Measurements from ENCODE around the gene MMP27. TPM values are rescaled to one million over a fixed set of nuclear protein-coding genes. Genes with fewer than 3 reads are reported as not detected.

The MMP27 gene
- total RNA-seq, 1 experiment from 2014 or later, result not detected

DNA sequence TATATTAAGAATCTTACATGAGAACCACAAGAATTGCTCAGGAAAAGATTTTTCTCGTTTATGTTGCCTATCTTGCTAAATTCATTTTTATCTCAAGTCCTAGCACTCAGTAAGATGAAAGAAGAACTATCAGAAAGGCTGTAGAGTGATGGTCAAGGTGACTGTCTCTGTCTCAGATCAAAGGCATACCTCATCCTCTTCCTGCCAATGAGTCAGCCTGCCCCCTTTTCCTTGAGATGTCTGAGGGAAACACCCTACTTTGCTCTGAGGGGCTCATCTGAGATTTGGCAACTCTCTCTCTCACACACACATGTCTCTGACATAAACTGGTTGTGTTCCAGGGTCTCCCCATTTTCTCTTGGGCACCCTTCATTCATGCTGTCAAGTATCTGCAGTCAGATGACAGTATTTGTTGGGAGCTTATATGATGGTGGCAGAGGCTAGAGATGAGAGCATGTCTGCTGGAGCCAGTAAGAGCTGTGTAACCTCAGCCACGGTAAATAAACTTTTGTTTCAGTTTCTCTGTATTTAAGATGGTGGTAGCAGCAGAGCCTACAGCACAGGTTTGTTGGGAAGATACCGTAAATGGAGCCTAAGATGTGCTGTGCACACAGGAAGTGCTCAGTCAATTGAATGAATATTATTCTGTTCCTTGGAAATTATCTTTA is 1.6 kb downstream of the MMP27 start:
- DNase-seq (ENCODE audit: extremely low read depth, low read depth), result no peak

DNA sequence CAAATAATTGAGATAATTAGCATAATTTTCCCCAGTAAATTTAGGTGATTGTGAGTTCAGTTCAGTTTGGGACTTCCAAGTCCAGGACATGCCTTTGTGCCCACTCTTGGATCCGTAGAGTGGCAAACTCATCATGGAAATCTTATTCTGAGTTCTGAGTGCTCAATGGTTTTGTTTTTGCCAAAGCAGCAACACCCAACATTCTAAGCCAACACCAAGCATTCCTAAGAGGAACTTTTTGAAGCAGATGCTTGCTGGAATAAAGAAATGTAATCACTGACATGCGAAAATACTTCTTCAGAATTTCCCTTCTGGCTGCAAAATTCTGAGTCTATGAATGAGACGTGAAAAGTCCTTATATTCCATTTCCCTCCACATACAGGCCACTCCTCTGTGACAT is 10.4 kb downstream of the MMP27 start:
- DNase-seq (ENCODE audit: extremely low read depth, low read depth), result no peak

DNA sequence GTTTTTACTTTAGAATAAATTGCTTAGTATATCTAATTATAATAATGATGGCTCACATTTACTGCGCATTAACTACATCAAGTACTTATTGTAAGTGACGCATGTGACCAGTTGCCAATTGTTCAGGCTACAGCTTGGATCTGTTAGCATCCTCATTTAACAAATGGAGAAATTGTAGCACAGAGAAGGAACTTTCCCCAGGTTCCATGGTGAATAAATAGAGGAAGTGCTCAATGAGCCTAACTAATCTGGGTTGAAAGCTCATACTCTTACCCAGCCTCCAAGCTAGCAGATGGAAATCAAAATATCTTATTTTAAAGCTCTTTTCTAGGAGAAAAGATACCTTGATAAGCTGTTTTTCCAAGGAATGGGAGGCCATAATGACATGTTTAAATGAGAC is 19.8 kb downstream of the MMP27 start:
- DNase-seq (ENCODE audit: extremely low read depth, low read depth), result no peak

DNA sequence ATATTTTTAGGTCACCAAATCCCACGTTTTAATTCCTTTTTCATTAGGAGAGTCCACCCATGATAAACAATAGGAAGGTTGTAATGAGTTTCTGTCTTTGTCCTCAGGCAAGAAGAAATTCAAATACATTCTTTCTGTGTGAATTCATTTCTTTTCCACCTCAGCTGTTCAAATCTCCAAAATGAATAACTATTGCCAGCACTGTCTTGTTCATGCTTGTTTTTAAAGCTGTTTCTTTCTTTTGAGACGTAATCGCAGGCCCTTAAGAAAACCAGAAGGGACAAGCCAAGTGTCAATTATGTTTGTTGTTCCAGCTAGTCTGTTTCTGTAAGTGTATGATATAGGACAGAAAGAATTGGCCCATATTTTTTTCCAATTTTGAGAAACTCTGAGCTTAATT is 20.2 kb downstream of the MMP27 start:
- DNase-seq (ENCODE audit: extremely low read depth, low read depth), result no peak

DNA sequence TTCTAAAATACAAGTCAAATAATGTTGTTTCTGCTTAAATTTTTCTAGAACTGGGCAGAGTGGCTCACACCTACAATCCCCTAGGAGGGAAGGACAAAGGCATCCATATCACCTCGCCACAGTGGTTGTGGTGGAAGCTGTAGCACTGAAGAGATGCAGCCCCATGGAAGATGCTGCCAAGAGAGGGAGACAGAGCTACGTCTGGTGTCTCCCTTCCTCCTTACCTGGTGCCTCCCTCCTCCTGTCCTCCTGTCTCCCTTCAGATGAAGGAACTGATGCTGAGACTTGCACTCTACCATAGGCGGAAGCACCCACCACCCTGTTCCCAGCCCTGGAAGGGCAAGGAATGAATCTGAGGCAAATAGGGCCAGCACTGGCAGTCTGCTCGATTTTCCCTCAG is 22.3 kb downstream of the MMP27 start:
- no peak for DNase-seq (ENCODE audit: extremely low read depth, low read depth)

DNA sequence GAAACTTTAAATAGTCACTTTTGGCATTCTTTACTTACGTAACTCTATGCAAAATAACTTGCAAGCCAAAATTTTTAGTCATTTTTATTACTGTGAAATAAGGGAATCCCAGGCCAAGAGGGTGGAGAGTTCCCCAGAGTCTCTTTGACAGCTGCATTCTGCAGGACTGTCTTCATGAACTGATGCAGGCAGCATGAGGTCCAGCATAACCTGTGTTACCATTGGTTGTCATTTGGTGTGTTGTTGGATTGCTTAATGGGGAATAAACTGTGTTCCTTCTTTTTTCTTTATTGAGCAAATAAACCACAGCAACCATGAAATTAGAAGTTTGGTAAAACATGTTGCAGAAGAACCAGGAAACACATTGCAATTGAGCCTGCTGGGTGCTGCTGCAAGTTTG is 24.6 kb downstream of the MMP27 start:
- no peak for DNase-seq (ENCODE audit: extremely low read depth, low read depth)

DNA sequence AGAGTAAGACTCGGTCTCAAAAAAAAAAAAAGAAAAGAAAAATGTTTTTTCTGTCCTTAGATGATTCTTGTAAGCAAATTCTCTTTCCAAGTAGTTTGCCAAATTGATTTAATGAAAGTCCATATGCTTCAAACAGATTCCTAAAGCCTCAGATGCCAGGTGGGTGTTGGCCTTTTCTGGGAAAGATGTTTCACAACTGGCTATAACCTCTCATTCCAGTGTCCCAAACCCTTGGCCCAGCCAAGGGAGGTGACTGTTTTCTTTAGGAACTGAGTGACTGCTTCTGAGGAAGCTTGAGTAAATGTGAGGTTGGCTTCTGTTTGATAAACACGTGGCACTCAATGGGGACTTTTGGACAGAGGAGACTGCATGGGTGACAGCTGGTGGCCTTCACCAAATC is 27.5 kb downstream of the MMP27 start:
- DNase-seq (ENCODE audit: extremely low read depth, low read depth), result no peak

DNA sequence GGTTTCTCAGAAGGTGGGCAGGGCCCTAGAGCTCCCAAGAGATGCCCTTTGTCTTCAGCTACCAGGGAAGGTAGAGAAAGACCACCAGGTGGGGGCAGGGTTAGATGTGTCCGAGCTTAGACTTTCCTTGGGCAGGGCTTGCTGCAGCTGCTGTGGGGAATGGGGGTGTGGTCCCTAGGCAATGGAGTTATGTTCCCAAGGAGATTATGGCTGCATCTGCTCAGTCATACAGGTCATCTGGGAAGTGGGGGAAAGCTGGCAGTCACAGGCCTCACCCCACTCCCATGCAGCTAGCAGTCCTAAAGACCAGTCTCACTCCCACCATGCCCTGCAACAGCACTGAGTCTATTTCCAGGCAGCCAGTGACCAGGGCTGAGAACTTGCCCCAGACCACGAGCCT is 29.5 kb downstream of the MMP27 start:
- DNase-seq (ENCODE audit: extremely low read depth, low read depth), result no peak

DNA sequence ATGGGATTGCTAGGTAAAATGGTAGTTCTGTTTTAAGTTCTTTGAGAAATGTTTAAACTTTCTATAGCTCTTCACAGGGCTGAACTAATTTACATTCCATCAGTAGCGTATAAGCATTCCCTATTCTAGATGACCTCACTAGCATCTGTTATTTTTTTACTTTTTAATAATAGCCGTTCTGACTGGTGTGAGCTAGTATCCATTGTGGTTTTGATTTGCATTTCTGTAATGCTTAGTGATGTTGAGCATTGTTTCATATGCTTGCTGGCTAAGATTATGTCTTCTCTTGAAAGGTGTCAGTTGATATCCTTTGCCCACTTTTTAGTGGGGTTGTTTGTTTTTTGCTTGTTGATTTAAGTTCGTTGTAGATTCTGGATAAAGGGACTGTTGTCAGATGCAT is 35.9 kb downstream of the MMP27 start:
- DNase-seq (ENCODE audit: extremely low read depth, low read depth), result no peak

DNA sequence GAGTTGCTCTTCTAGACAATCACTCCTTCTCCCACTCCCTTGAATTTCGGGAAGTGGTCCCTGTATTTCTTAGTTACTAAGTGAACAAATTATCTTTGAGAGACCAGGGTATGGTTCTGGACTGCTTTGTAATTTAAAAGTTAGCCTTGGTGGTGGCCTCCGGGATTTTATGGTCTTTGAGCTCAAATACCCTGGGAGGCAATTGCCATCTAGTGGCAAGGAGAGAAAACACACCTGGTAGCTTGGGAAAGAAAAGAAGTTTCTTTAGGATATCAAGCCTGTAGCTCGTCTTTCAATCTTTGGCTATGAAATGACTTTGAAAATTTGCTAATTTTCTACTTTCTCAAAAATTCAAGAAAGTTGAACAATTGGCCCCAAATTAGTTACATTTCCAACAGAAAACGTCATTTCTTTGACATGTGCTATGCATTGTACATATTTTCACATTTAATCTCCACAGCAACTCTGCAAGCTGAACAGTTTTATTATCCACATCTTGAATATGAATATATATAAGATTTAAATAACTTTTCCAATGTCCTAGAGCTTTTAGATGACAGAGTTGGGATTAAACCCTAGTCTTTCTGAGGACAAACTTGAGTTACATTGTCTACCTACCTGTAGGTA is 39.1 kb downstream of the MMP27 start:
- DNase-seq (ENCODE audit: extremely low read depth, low read depth), result peak; percentile 44

DNA sequence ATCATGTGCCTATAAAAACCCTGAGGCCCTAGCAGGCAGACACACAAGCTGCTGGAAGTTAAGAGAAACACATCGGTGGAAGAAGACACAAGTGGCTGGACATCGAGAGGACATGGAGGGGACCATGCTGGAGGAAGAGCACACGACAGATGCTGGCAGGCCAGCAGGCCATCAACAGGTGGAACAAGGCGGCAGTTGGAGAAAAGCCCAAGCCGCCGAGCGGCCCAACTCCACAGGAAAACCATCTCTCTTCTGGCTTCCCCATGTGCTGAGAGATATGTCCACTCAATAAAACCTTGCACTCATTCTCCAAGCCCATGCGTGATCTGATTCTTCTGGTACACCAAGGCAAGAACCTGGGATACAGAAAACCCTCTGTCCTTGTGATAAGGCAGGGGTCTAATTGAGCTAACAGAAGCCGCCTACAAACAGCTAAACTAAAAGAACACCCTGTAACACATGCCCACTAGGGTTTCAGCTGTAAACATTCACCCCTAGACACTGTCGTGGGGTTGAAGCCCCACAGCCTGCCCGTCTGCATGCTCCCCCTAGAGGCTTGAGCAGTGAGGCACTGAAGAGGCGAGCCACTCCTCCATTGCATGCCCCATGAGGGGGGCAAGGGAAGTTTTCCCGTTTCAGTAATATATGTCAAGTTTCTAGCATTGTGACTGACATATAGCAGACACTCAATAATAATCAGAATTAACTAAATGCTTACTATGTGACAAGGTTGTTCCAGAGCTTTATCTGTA is 41.4 kb downstream of the MMP27 start:
- DNase-seq (ENCODE audit: extremely low read depth, low read depth), result no peak

DNA sequence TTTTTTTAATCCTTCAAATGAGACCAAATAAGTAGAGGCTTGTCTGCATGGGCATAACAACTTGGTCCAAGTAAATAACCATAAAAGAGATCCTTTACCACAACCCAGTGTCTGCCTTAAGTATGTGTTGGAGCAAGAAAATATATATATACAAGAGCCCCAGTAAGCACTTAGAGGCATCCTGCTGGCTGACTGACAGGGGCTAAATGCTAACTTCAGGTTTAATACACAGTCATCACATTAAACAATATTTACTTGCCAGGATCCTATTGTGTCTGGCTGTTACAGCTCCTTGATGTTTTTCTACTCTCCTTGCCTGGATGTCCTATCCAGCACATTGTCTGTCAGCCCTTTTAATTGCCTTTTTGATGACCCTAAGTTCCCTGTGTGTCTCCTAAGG is 43.0 kb downstream of the MMP27 start:
- DNase-seq (ENCODE audit: extremely low read depth, low read depth), result no peak

DNA sequence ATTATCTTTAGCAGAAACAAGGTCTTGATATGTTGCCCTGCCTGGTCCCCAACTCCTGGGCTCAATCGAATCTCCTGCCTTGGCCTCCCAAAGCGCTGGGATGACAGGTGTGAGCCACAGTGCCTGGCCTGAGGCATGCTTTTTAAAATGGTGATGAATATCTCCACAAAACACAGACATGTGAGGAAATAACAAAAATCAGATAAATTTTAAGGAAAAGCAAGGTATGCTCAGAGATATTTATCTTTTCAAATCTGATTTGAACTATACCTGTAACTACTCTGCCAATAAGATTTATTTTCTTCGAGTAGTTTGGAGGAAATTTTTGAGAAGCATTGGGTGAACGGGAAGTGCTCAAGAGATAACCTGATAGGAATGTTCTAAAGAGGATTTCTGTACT is 44.5 kb downstream of the MMP27 start:
- DNase-seq (ENCODE audit: extremely low read depth, low read depth), result no peak

DNA sequence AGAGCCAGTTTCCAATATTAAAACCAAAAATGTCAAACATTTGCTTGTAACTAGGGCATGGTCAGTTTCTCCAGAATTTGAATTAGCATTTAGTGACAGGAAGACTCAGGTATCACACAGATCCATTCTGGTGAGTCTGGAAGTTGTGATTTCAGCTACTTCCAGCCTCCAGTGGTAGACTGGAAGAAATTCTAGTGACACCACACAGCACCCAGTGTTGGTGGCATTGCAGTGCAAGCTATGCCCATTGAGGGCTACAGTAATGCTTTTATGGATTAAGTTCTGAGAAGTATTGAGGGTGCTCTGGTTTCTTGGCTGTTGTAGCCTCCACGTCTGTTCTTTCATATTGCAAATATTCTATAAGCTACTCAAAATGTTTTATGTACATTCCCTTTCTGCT is 49.0 kb downstream of the MMP27 start:
- no peak for DNase-seq (ENCODE audit: extremely low read depth, low read depth)

DNA sequence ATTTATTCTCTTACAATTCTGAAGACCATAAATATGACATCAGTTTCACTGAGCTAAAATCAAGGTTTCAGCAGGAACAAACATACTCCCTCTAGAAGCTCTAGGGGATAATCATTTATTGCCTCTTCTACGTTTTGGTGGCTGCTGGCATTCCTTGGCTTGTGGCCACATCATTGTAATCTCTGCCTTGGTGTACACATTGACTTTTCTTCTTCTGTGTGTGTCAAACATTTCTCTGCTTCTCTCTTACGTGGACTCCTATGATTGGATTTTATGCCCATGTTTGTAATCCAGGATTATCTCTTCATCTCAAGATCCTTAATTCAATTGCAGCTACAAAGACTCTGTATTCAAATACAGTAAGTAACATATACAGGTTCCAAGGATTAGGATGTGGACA is 50.0 kb downstream of the MMP27 start:
- no peak for DNase-seq (ENCODE audit: extremely low read depth, low read depth)

DNA sequence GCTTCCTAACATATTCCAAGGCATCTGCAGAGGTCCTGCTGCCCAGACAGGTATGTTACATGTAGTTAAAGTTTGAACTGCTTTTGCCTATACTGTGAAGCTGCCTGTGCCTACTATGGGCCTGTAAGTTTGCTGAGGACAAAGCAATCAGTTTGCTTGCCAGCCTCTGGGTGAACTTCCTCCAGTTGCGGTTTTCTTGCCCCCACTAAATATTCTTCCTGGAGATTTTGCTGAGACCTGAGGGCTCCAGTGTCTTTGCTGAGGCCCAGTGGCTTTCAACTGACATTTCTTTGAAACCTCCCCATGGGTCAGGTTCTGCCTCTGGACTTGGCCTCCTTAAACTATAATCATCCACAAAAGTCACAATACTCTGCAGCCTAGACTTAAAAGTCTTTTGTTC is 50.8 kb downstream of the MMP27 start:
- DNase-seq (ENCODE audit: extremely low read depth, low read depth), result no peak

DNA sequence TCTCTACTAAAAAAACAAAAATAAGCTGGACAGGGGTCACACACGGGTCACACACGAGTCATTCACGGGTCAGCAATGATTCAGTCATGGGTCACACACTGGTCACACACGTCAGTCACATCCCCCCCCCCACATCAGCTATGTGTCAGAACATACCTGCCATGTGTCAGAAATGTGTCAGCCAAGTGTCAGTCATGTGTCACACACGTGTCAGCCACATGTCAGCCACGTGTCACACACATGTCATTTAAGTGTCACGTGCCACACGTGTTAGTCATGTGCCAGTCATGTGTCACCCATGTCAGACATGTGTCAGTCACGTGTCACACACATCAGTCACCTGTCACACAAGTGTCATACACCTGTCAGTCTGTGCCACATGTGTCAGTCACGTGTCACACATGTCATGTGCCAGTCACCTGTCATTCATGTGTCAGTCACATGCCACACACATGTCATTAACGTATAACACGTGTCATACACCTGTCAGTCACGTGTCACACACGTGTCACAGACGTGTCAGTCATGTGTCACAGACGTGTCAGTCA is 51.8 kb downstream of the MMP27 start:
- DNase-seq (ENCODE audit: extremely low read depth, low read depth), result no peak

DNA sequence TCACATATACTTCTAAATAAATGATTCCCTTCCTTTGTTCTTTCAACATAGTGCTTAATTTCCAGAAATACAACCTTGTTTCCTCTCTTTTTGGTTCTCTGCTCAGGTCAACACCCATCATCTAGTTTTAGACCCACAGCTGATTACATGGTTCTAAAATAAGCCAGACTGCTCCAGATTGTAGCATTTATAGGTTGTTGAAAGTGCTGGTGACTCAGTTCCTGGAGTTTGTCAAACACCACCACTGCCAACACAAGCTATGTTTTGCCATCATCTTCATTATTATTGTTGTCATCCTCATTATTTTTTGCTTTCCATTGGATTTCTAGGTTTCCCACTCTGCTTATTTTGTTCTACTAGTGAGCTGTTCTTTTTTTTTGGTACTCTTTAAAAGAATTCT is 58.1 kb downstream of the MMP27 start:
- DNase-seq (ENCODE audit: extremely low read depth, low read depth), result no peak

DNA sequence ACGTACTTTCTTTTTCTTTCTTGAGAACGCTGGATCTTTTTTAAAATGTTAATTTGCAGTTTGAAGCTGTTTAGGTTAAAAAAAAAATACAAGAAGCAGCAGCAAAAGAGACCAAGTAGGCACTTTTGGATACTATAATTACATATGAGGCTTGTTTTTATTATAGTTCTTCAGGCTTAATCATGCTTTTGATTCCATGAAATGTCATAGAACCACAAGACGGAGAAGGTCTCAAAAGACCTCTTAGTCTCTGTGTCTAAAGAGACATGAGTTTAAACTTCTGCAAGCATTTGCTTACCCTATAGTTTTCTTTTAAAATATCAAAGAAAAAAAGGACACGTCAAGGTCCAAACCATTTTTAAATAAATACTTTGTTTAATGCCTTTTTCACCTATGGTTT is 61.6 kb downstream of the MMP27 start:
- no peak for DNase-seq (ENCODE audit: extremely low read depth, low read depth)
